GM13977 (cell line): ENCODE measurements around the gene GPR37.
A peak's percentile ranks its signal among the peaks of the same experiment; 100 is the strongest.

Experiments
- DNase-seq: peaks from one replicate; pipeline ENCODE4 v3.0.0; 2012; ENCODE audit warnings: low spot score
- CTCF ChIP-seq: IDR thresholded peaks from 2 replicates; pipeline ENCODE4 v1.5.1; 2012; ENCODE audit warnings: mild to moderate bottlenecking, control low read depth; ENCODE audit not compliant: insufficient read depth; ENCODE audit errors: extremely low read depth, missing control alignments
- in situ Hi-C: fragments of 300-500 bp; cut with MboI; formaldehyde crosslinking; loops from one replicate; pipeline ENCODE4 v1.12.0; 2022; ENCODE audit warnings: low sequenced_read_pairs, low pct_unique_long_range_greater_than_20kb, mixed read lengths, inconsistent platforms; ENCODE audit not compliant: unreplicated experiment

Gene GPR37, protein sequence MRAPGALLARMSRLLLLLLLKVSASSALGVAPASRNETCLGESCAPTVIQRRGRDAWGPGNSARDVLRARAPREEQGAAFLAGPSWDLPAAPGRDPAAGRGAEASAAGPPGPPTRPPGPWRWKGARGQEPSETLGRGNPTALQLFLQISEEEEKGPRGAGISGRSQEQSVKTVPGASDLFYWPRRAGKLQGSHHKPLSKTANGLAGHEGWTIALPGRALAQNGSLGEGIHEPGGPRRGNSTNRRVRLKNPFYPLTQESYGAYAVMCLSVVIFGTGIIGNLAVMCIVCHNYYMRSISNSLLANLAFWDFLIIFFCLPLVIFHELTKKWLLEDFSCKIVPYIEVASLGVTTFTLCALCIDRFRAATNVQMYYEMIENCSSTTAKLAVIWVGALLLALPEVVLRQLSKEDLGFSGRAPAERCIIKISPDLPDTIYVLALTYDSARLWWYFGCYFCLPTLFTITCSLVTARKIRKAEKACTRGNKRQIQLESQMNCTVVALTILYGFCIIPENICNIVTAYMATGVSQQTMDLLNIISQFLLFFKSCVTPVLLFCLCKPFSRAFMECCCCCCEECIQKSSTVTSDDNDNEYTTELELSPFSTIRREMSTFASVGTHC

DNA sequence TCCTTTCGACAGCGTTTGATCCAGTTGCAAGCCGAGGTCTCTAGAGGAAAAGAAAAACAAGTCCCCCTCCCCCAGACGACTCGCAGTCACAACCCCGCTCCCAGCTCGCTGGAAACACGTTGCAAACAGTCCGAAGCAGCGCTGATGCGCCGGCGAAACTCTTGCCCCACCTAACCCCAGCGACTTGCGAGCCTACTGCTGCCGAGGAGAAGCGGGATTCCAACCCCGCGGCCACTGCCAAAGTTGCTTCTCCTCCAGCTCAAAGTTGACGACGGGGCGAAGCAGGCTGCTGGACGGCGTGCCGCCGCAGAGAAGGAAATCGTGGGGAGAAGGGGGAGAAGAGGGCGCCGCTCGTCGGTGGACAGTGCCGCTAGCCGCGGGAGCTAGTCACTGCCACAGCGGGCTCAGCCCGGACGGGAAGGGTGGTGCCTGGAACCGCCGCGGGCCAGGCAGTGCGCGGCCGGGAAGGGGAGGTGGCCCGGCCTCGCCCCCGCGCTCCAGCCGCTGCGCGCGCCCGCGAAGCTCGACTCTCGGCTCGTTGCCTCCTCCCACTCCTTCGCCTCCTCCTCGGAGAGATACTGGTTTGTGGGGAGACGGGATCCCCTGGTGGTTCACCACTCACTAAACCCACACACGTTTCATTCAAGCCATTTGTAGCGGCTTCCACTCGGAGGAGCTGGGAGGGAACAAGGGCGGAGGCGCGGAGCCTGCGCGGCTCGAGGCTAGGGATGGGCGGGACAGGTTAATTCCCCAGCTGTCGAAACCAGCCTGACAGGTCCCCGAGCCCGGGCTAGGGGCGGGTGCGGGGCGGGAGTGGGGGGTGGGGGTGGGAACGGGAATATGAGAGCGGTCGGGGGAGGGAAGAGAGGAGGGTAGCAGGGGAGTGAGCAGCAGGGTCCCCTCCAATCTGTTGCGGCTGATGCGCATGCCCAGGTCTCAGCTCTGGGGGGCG, at the start of gene GPR37:
GPR37 (minus strand) TSS at position 392 of the 952 bp plus-strand sequence. CDS start 816 bp downstream, outside the sequence.
- TF ChIP-seq CTCF, result peak; percentile 18
- in situ Hi-C loops, result no loop called here
- DNase-seq, result peak; percentile 77

DNA sequence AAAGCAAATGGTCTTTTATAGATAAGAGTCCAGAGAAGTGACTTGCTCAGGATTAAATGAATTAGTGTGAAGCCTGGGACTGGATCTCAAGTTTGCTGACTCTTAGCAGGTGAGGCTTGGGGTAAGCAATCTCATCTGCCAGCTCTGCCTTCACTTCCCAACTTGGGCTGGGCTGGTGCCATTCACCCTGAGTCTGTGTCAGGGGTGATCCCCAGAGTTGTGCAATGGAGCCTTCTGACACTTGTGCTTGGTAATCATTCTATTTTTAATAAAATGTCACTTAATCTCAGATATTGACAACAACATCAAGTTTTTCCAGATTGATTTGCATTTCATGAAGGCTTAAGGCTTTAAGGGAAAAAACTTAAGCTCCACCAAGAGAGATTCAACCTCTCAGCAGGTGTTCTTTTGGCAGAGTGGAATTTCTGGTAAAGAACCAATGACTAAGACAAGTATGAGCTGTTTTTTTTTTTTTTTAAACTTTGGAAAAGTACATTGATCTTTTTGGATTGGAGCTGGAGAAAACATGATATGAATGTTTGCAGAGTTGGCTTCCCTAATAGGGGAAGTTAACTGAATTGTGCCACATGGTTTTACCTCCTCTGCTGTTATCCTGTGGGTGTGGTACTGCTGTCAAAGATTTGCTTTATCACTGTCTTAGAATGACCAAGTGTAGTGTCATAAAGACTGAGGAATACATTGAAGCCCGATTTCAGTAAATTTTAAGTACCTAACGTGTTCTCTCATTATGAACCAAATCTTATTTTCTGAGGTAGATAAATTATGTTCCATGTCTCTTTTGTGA, 48.6 kb upstream of the GPR37 start:
- no peak for TF ChIP-seq CTCF
- DNase-seq, result no peak
- in situ Hi-C loops, result no loop called here

DNA sequence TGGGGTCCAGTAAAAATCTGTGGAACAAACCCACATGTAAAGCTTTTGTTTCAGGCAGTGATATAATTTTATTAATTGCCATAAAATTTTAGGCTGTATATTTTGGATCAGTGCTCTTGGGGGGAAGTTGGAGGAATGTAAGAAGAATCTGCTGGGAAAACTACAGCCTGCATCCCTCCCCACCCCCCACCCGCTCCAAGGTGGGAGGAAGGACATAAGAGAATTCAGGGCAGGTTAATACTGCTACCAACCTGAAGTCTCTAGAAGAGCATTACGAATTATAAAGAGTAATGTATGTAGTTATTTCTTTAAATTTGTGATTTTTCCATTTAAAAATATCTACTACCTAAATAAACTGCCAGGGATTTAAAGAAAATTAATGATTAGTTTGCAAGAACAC, 47.2 kb upstream of the GPR37 start:
- in situ Hi-C loops, result no loop called here
- no peak for DNase-seq
- TF ChIP-seq CTCF, result no peak

GRCh38 chr7:124811341-124811740, 45.7 kb upstream of the GPR37 start:
- DNase-seq, result no peak
- no peak for TF ChIP-seq CTCF
- in situ Hi-C loops, result no loop called here

DNA sequence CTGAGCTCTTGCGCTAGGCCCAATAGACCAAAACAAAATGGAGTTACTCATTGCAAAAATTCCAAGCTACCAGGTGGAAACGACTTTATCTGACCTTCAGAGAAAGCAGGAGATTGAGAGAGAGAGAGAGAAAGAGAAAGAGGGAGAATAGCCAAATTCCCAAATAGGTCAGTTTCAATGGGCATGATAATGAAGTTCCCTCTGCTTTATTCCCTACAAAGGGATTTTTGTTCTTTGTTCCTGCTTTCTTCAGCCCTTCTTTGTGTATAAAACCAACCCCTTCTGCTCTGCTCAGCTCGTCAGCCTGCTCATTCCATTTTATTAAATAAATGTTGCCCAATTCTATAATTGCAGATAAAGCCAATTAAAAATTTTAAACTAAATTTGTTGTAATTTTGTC, 45.0 kb upstream of the GPR37 start:
- in situ Hi-C loops, result no loop called here
- no peak for TF ChIP-seq CTCF
- DNase-seq, result no peak
